ENCODE measurements around the gene NELL2.
A peak's percentile ranks its signal among the peaks of the same experiment; 100 is the strongest.
"Not testable (repeated sequence)": the region's sequence is repeated elsewhere in the genome, so short reads cannot be mapped to it uniquely, and the experiment has no call there.

The NELL2 gene

GRCh38 chr12:44875954-44876543, at the start of gene NELL2:
TSS of gene NELL2 (minus strand) at chr12:44876315. CDS start at chr12:44875869, 446 bp downstream.
- DNase-seq, result peak; percentile 85

GRCh38 chr12:44921736-44922135, 45.6 kb upstream of the NELL2 start:
- DNase-seq, result no peak

- DNase-seq, result no peak
Observed at GRCh38 chr12:44917141-44917540, 41.0 kb upstream of the NELL2 start.

- no peak for DNase-seq
Observed at GRCh38 chr12:44915958-44916357, 39.8 kb upstream of the NELL2 start.

- DNase-seq, result no peak
Observed at GRCh38 chr12:44904321-44904720, 28.2 kb upstream of the NELL2 start.

GRCh38 chr12:44898108-44898507, 22.0 kb upstream of the NELL2 start:
- not testable (repeated sequence) for DNase-seq

- DNase-seq, result no peak
Observed at GRCh38 chr12:44889926-44890325, 13.8 kb upstream of the NELL2 start.

- DNase-seq, result no peak
Observed at GRCh38 chr12:44889162-44889561, 13.0 kb upstream of the NELL2 start.

- no peak for DNase-seq
Observed at GRCh38 chr12:44885902-44886301, 9.8 kb upstream of the NELL2 start.

- DNase-seq, result no peak
Observed at GRCh38 chr12:44881197-44881596, 5.1 kb upstream of the NELL2 start.

GRCh38 chr12:44876544-44877410, 662 bp upstream of the NELL2 start:
- DNase-seq, result peak; percentile 87

GRCh38 chr12:44875417-44875953, 630 bp downstream of the NELL2 start:
- DNase-seq, result peak; percentile 59

GRCh38 chr12:44874981-44875416, 1.1 kb downstream of the NELL2 start:
- peak; percentile 38 for DNase-seq

- no peak for DNase-seq
Observed at GRCh38 chr12:44873898-44874297, 2.2 kb downstream of the NELL2 start.

- DNase-seq, result no peak
Observed at GRCh38 chr12:44869503-44869902, 6.6 kb downstream of the NELL2 start.

GRCh38 chr12:44863867-44864266, 12.2 kb downstream of the NELL2 start:
- DNase-seq, result no peak

GRCh38 chr12:44859998-44860689, 16.0 kb downstream of the NELL2 start:
- no peak for DNase-seq

GRCh38 chr12:44858226-44858855, 17.8 kb downstream of the NELL2 start:
- DNase-seq, result no peak

GRCh38 chr12:44852483-44852882, 23.6 kb downstream of the NELL2 start:
- peak; percentile 17 for DNase-seq

GRCh38 chr12:44851586-44851985, 24.5 kb downstream of the NELL2 start:
- no peak for DNase-seq

- no peak for DNase-seq
Observed at GRCh38 chr12:44848703-44849085, 27.4 kb downstream of the NELL2 start.

- no peak for DNase-seq
Observed at GRCh38 chr12:44847888-44848702, 28.0 kb downstream of the NELL2 start.
